T-helper 2 cell (primary cell): ENCODE measurements around the gene CDNF.
A peak's percentile ranks its signal among the peaks of the same experiment; 100 is the strongest.

ENCODE experiments used
- DNase-seq, 5 experiments: peaks; one replicate each; pipeline versions ENCODE4 v3.0.0 to v3.0.0-alpha.2; 2012 to 2022

The CDNF gene

GRCh38 chr10:14784459-14785055 lies 53.3 kb downstream of the CDNF start:
- no peak for DNase-seq

- peak in 1 of 5 experiments; percentile 23 for DNase-seq
Observed at GRCh38 chr10:14782691-14783363, 55.0 kb downstream of the CDNF start.

- DNase-seq: no peak
Observed at GRCh38 chr10:14781763-14782162, 56.1 kb downstream of the CDNF start.

GRCh38 chr10:14779001-14779651 lies 58.7 kb downstream of the CDNF start:
- no peak for DNase-seq

- no peak for DNase-seq
Observed at GRCh38 chr10:14776546-14776945, 61.3 kb downstream of the CDNF start.

GRCh38 chr10:14775656-14776055 lies 62.2 kb downstream of the CDNF start:
- no peak for DNase-seq

- DNase-seq: no peak
Observed at GRCh38 chr10:14774797-14775196, 63.0 kb downstream of the CDNF start, which contains the start of gene FAM107B. Gene FAM107B (minus strand): TSS chr10:14774897. CDS start chr10:14774663, 234 bp downstream.

- no peak for DNase-seq
Observed at GRCh38 chr10:14774214-14774580, 63.6 kb downstream of the CDNF start.

- no peak for DNase-seq
Observed at GRCh38 chr10:14773551-14774213, 64.2 kb downstream of the CDNF start.

- DNase-seq: no peak
Observed at GRCh38 chr10:14772399-14772798, 65.4 kb downstream of the CDNF start.

GRCh38 chr10:14770927-14771326 lies 66.9 kb downstream of the CDNF start:
- no peak for DNase-seq
